GM15510 (cell line): ENCODE results near the gene DSC2.

Experiments used
- POLR2A ChIP-seq: IDR thresholded peaks from 3 replicates; pipeline ENCODE4 v1.6.1; 2011; ENCODE audit warnings: borderline replicate concordance; ENCODE audit not compliant: insufficient read length; ENCODE audit errors: extremely low read depth

Gene DSC2

DNA sequence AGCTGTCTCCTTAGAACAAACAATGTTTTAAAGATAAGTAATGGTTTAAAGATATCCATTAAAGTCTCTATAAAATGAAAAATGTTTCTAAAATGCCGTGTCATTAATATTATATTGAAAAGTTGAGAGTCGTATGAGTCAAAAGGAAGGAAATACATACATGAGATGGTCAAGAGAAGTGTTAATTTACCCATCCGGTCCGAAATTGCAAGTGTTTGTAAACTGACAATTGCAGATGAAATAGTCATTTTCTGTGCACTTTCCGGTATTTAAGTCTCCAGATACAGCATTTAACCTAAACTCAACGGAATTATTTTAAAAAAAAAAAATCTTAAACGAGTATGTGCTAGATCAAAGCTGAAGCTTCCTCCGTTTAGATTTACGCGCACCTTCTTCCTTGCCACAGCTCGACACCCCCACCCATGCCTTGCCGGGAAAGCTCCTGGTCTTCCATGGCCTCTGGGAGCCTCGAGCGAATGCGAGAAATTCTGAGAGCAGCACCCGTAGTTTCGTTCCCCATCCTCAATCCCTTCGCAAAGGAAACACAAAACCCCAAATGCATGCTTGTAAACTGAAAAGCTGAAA lies 61.4 kb downstream of the DSC2 start:
- TF ChIP-seq POLR2A, result no peak

GRCh38 chr18:31039426-31039825 lies 62.8 kb downstream of the DSC2 start:
- no peak for TF ChIP-seq POLR2A

- TF ChIP-seq POLR2A, result no peak
Observed at GRCh38 chr18:31034541-31034940, 67.7 kb downstream of the DSC2 start.

DNA sequence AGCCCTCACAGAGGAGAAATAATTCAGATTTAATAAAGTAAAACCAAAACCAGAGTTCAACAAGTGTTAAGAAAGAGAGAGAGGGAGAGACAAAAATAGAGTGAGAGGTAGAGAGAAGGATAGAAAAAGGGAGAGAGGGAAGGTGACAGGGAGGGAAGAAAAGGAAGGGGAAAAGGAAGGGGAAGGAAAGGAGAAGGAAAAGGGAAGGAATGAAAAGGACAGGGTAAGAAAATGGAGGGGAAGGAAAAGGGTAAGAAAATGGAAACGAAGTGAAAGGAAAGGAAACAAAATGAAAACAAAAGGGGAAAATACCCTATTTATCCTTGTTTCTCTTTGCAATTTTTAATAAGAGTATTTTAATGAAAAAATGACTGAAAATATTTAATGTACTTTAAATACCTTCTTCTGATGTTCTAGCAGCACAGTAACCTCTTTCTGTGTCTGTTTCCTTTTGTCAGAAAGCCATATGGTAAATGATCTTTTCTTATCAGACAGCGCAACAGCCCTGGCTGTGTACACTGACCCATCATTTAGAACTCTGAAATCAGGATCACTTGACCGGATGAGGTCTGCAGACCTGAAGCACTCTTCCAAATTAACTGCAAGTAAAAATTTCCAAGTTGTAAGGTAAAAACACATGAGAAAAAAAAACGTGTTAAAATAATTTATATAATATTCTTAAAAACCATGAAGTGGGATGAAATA lies 71.5 kb downstream of the DSC2 start:
- TF ChIP-seq POLR2A, result no peak

- no peak for TF ChIP-seq POLR2A
Observed at GRCh38 chr18:31015715-31016434, 86.3 kb downstream of the DSC2 start.

DNA sequence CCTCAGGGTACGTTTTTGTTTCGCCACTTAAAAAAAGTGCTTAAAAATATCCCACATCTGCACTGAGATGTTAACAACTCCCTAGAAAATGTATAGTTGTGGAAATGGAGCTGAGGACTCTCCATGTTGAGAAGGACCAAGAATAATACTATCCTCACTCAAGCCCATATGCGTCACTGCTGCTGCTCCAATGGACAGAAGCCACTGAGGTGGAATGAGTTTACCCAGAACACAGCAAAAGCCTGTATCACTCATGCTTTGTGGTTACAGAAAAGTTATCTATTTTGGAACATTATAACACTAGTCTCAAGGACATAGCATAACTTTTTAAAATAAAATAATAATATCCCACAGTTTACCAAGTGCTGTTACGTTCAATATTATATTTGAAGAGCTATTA lies 91.6 kb downstream of the DSC2 start:
- no peak for TF ChIP-seq POLR2A
